Activated effector memory CD4-positive, alpha-beta T cell treated with Interleukin-2 at 50 U/mL for 16 hours (primary cell): ENCODE data around the gene A1CF.
"Not testable (repeated sequence)": the region's sequence is repeated elsewhere in the genome, so short reads cannot be mapped to it uniquely, and the experiment has no call there.

Source experiments
- DNase-seq: peaks from one replicate; pipeline ENCODE4 v3.0.0-alpha.2; 2020

Gene A1CF

DNA sequence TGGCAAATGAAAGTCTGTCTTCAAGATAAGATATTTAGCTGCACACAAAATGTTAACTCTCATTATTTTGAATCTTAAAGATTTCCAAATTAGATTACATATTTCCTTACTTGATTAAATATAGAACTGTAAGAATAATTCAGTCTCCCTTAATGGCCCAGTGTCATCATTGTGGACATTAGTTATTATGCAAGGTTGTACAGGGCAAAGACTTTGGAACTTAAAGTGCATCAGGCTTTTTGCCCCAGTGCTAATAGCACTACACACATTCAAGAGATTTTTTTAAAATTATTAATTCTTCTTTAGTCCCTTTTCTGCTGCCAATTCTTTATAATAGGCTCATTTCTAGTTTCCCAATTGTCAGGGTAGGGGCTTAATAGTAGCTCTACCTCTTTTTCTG lies 103.4 kb downstream of the A1CF start:
- not testable (repeated sequence) for DNase-seq

GRCh38 chr10:50780036-50780435 lies 105.4 kb downstream of the A1CF start:
- not testable (repeated sequence) for DNase-seq

GRCh38 chr10:50774868-50775267 lies 110.6 kb downstream of the A1CF start:
- DNase-seq, result not testable (repeated sequence)

DNA sequence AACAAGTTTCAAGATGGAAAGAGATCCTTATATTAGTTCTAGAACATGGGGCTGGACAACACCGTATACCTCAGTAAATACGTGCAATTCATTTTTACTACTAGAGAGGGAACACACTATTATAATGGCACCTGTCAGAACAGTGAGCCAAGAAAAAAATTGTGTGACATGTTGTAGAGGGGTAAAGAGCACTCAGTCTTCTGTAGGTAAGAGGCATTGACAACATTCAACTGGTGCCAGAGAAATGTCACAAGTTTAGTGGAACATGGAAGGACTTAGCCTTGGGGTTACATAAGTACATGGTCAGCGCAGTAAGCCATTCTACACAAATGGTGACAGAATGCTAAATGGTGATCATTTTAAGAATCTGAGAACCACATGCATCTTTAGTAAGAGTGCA lies 113.4 kb downstream of the A1CF start:
- DNase-seq, result not testable (repeated sequence)

GRCh38 chr10:50766774-50767513 lies 118.5 kb downstream of the A1CF start:
- not testable (repeated sequence) for DNase-seq
